B cell (primary cell): ENCODE results near the gene SEC14L6. TPM values are rescaled to one million over a fixed set of nuclear protein-coding genes. Genes with fewer than 3 reads are reported as not detected.

Experiments
- ATAC-seq: fragments of 200-7000 bp; cut with Tn5 transposase; one replicate; pipeline ENCODE4 v1.10.0; 2021; ENCODE audit warnings: low read depth, mild to moderate bottlenecking, moderate number of reproducible peaks, moderate library complexity
- CTCF ChIA-PET: fragments of 350-600 bp; sonication (Branson Sonifier 250); formaldehyde crosslinking; loops from one replicate; lab custom pipeline; 2021; ENCODE audit warnings: antibody characterized with exemption, inconsistent platforms; lab: Charles Lee
- POLR2A ChIA-PET: fragments of 350-600 bp; sonication (Branson Sonifier 250); formaldehyde crosslinking; loops from one replicate; lab custom pipeline; 2021; ENCODE audit warnings: antibody characterized with exemption; lab: Charles Lee
- DNase-seq: peaks from one replicate; pipeline ENCODE4 v3.0.0; 2013
- H2AFZ ChIP-seq: 2 replicates; pipeline ENCODE4 v1.6.1; 2012; ENCODE audit warnings: mild to moderate bottlenecking, low read depth, low read length; ENCODE audit not compliant: insufficient read depth, poor library complexity, severe bottlenecking
- H3K27ac ChIP-seq, 2 donors: 1 replicate in 1 of 2; 2 replicates in 1 of 2; pipeline ENCODE4 v1.5.1; 2012 to 2013; ENCODE audit warnings: low read length in 2 of 2, mild to moderate bottlenecking in 2 of 2, moderate library complexity in 1 of 2
- H3K27me3 ChIP-seq, 4 experiments: fragments of 200-600 bp in 1 of 4; sonication (generic) in 1 of 4; replicated peaks in 1 of 4; 1 replicate in 2 of 4; 2 replicates in 2 of 4; pipeline versions ENCODE4 v1.6.1 to v1.7.0; 2013 to 2016; ENCODE audit warnings: low read length in 3 of 4, mild to moderate bottlenecking in 2 of 4, mixed read lengths in 1 of 4, moderate library complexity in 1 of 4; ENCODE audit not compliant: insufficient read depth in 4 of 4, control insufficient read depth in 3 of 4; ENCODE audit errors: control extremely low read depth in 1 of 4
- H3K36me3 ChIP-seq, 2 experiments: replicated peaks in 1 of 2; 1 replicate in 1 of 2; 2 replicates in 1 of 2; pipeline versions ENCODE4 v1.6.1 to v1.7.1; 2013; ENCODE audit warnings: low read length in 1 of 2; ENCODE audit not compliant: insufficient read depth in 2 of 2, control insufficient read depth in 1 of 2; ENCODE audit errors: control extremely low read depth in 1 of 2, extremely low read depth in 1 of 2
- H3K4me1 ChIP-seq, 2 donors: fragments of 200-600 bp in 1 of 2; sonication (generic) in 1 of 2; 1 replicate in 1 of 2; 2 replicates in 1 of 2; pipeline versions ENCODE4 v1.5.1 to v1.6.1; 2013 to 2017; ENCODE audit warnings: low read length in 2 of 2; ENCODE audit not compliant: control insufficient read depth in 2 of 2, insufficient read depth in 2 of 2
- H3K4me2 ChIP-seq: replicated peaks from 2 replicates; pipeline ENCODE3; 2012; ENCODE audit warnings: mild to moderate bottlenecking, low read depth, low read length; ENCODE audit not compliant: poor library complexity, severe bottlenecking
- H3K4me3 ChIP-seq, 5 experiments: fragments of 200-600 bp in 1 of 5; sonication (generic) in 1 of 5; 1 replicate in 3 of 5; 2 replicates in 2 of 5; pipeline versions ENCODE4 v1.5.1 to v1.7.0; 2011 to 2016; ENCODE audit warnings: low read length in 4 of 5, mild to moderate bottlenecking in 4 of 5, low read depth in 2 of 5, control low read depth in 1 of 5, moderate library complexity in 1 of 5; ENCODE audit not compliant: insufficient read depth in 1 of 5; ENCODE audit errors: control extremely low read depth in 1 of 5, extremely low read depth in 1 of 5
- H3K79me2 ChIP-seq: fragments of 200-600 bp; sonication (generic); one replicate; pipeline ENCODE4 v1.6.0; 2016; ENCODE audit warnings: low read length; ENCODE audit not compliant: control insufficient read depth, insufficient read depth
- H3K9ac ChIP-seq: fragments of 200-600 bp; sonication (generic); 2 replicates; pipeline ENCODE4 v1.6.1; 2017; ENCODE audit warnings: mild to moderate bottlenecking, low read length, moderate library complexity
- H3K9me3 ChIP-seq, 3 donors: one replicate each; pipeline versions ENCODE4 v1.6.1 to v1.7.1; 2013; ENCODE audit warnings: low read length in 2 of 3; ENCODE audit not compliant: control insufficient read depth in 2 of 3, insufficient read depth in 1 of 3; ENCODE audit errors: control extremely low read depth in 1 of 3
- H4K20me1 ChIP-seq: 2 replicates; pipeline ENCODE4 v1.6.0; 2012; ENCODE audit warnings: mild to moderate bottlenecking, low read length; ENCODE audit not compliant: insufficient read depth, control insufficient read depth, poor library complexity, severe bottlenecking
- H3K27ac Mint-ChIP-seq: one replicate; pipeline ENCODE4 v1.8.0; 2021; ENCODE audit warnings: mixed read lengths
- H3K27me3 Mint-ChIP-seq: one replicate; pipeline ENCODE4 v1.8.0; 2021; ENCODE audit warnings: mixed read lengths
- H3K4me1 Mint-ChIP-seq: one replicate; pipeline ENCODE4 v1.8.0; 2021; ENCODE audit warnings: mixed read lengths
- H3K4me3 Mint-ChIP-seq: one replicate; pipeline ENCODE4 v1.8.0; 2021; ENCODE audit warnings: mixed read lengths
- H3K9me3 Mint-ChIP-seq: one replicate; pipeline ENCODE4 v1.8.0; 2022; ENCODE audit warnings: mixed read lengths; ENCODE audit not compliant: insufficient read depth
- EZH2 ChIP-seq: IDR thresholded peaks from 2 replicates; pipeline ENCODE4 v1.6.1; 2012; ENCODE audit warnings: borderline replicate concordance, low read depth, mild to moderate bottlenecking, moderate library complexity, low read length; ENCODE audit not compliant: insufficient read depth, poor library complexity, severe bottlenecking
- WGBS: methylation state at CpG from one replicate; pipeline ENCODE4 v1.1.5; 2013; ENCODE audit warnings: missing lambda C conversion rate; ENCODE audit not compliant: insufficient coverage; 5-methylcytosine and 5-hydroxymethylcytosine counted together
- intact Hi-C: fragments of 100-400 bp; cut with micrococcal nuclease; formaldehyde crosslinking; loops from one replicate; pipeline ENCODE4 v1.10.0; 2022
- polyA plus RNA-seq: library from polyadenylated mRNA; depleted of rRNA; stranded (reverse); fragments of >200 nt; gene quantifications from 2 replicates; pipeline ENCODE4 v1.2.3, GENCODE V29; 2012
- total RNA-seq, 2 donors: library from RNA; stranded (reverse); fragments of 120-200 nt in 1 of 2; gene quantifications; 1 replicate in 1 of 2; 2 replicates in 1 of 2; pipeline versions ENCODE4 v1.2.3 to v1.2.4, GENCODE V29; 2013 to 2022
- TF ChIP-seq, protein P1 (sequence below): fragments of 200-600 bp; IDR thresholded peaks from one replicate; pipeline ENCODE4 v1.8.0; 2022; ENCODE audit warnings: antibody characterized with exemption, mild to moderate bottlenecking

Gene SEC14L6
- total and polyA plus RNA-seq, 2 donors (not counting 1 experiment from before 2014, with no cell fraction given), result not detected

DNA sequence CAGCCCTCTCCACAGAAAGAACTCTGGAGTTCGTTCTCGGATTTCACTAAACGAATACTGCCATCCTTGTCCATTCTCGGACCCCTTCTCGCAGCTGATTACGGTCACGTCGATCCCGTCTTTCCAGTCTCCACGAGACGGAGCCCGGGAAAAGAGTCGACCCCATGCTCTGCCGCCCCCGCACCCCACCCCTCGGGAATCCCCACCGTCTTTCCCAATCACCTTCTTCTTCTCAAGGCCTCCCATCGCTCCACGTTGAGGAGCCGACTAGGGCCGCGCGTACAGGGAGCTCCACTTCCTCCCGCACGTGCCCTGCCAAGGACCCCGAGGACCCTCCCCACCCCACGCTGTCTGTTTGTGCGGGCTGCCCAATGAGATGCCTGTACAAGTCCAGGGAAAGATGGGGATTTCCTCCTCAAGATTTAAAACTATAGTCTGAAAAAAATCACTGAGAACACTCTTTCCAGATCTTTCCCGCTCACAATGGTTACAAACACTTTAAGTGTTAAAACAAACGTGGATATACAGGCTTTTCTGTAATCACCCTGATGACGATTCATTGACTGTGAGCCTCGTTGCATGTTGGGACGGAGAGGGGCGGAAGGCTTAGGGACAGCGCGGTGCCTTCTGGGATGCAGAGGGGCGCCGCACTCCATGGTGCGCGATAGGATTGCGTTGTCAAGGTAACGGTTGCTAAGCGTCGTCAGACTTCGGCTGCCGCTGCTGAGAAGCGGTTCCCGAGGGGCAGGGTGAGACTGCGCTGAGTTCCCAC is 45.2 kb upstream of the SEC14L6 start, which contains the start of gene PES1:
PES1 (minus strand) TSS at position 323 of the 772 bp plus-strand sequence; CDS start at position 246, 77 bp downstream.
- under 1% methylated on average over 39 of the region's 49 CpGs for WGBS
- Histone ChIP-seq H3K79me2 (peaks cover 24% of the 10 kb centered on the region), H3K9ac (peak within 1 kb of the TSS; percentile 89), H3K36me3 (peaks cover 2 to 26% of the 10 kb centered on the region in 2 experiments), H3K27ac (peak within 1 kb of the TSS; percentile 95 to 98), H3K4me3 (peak within 1 kb of the TSS; percentile 81 to 95 (median 91)), H4K20me1 (peaks cover 23% of the 10 kb centered on the region), H2AFZ (peak within 1 kb of the TSS; percentile 78), H3K27me3 (peaks cover 0 to 2% (median under 1%) of the 10 kb centered on the region in 4 experiments), H3K4me2 (peak within 1 kb of the TSS; percentile 92), H3K4me1 (peaks cover 14 to 22% of the 10 kb centered on the region in 2 donors), H3K9me3 (no peaks in the 10 kb centered on the region)
- H3K4me3 Mint-ChIP-seq, result no peak within 1 kb of the TSS
- H3K27ac Mint-ChIP-seq, result no peak within 1 kb of the TSS
- ChIA-PET POLR2A (interaction anchor here (0.5 to 1.3 kb wide), 4 partner anchors 15 to 90 kb away, joined by 3 to 4 read pairs (median 3); partner anchors contain the start of genes SLC35E4 and TCN2), CTCF (interaction anchor here (0.8 to 1.3 kb wide), 3 partner anchors 164 to 331 kb away, joined by 3 read pairs; partner anchors contain the start of gene RNF215)
- intact Hi-C loops, result loop anchor here (1.0 to 10.0 kb wide), 12 partner anchors 16 to 1881 kb away; partner anchors contain the start of genes CASTOR1, DEPDC5, DUSP18 and FBXO7
- TF ChIP-seq EZH2, result no peak
- TF ChIP-seq, protein P1, sequence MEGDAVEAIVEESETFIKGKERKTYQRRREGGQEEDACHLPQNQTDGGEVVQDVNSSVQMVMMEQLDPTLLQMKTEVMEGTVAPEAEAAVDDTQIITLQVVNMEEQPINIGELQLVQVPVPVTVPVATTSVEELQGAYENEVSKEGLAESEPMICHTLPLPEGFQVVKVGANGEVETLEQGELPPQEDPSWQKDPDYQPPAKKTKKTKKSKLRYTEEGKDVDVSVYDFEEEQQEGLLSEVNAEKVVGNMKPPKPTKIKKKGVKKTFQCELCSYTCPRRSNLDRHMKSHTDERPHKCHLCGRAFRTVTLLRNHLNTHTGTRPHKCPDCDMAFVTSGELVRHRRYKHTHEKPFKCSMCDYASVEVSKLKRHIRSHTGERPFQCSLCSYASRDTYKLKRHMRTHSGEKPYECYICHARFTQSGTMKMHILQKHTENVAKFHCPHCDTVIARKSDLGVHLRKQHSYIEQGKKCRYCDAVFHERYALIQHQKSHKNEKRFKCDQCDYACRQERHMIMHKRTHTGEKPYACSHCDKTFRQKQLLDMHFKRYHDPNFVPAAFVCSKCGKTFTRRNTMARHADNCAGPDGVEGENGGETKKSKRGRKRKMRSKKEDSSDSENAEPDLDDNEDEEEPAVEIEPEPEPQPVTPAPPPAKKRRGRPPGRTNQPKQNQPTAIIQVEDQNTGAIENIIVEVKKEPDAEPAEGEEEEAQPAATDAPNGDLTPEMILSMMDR, result no peak
- peaks cover 3% of the 10 kb centered on the region for H3K27me3 Mint-ChIP-seq
- ATAC-seq (peak; percentile 94), DNase-seq (peak; percentile 99)
- H3K4me1 Mint-ChIP-seq, result no peaks in the 10 kb centered on the region
- no peaks in the 10 kb centered on the region for H3K9me3 Mint-ChIP-seq
